Activated T-helper 17 cell treated with anti-CD3 and anti-CD28 coated beads, Interleukin-2, amount 50 U/mL, for 72 hours (primary cell): Measurements from ENCODE around the gene KRTAP10-1. TPM values are rescaled to one million over a fixed set of nuclear protein-coding genes. Genes with fewer than 3 reads are reported as not detected.
"Not testable (repeated sequence)": the region's sequence is repeated elsewhere in the genome, so short reads cannot be mapped to it uniquely, and the experiment has no call there.

Source experiments
- ATAC-seq: fragments of 150-1000 bp; cut with Tn5 transposase; replicated peaks from 2 replicates; pipeline ENCODE4 v1.10.0; 2021; ENCODE audit warnings: mild to moderate bottlenecking, moderate library complexity
- H3K27ac Mint-ChIP-seq: one replicate; pipeline ENCODE4 v1.8.0; 2022; ENCODE audit warnings: mixed read lengths
- H3K27me3 Mint-ChIP-seq: one replicate; pipeline ENCODE4 v1.8.0; 2022; ENCODE audit warnings: mixed read lengths
- H3K36me3 Mint-ChIP-seq: one replicate; pipeline ENCODE4 v1.8.0; 2022; ENCODE audit warnings: low read depth, mild to moderate bottlenecking, mixed read lengths
- H3K4me1 Mint-ChIP-seq: one replicate; pipeline ENCODE4 v1.8.0; 2022; ENCODE audit warnings: mixed read lengths
- H3K4me3 Mint-ChIP-seq: one replicate; pipeline ENCODE4 v1.8.0; 2022; ENCODE audit warnings: mild to moderate bottlenecking, mixed read lengths
- H3K9me3 Mint-ChIP-seq: one replicate; pipeline ENCODE4 v1.8.0; 2022; ENCODE audit warnings: mixed read lengths
- total RNA-seq, 2 donors: library from RNA; stranded (reverse); gene quantifications; one replicate each; pipeline ENCODE4 v1.2.3, GENCODE V29; 2022

The KRTAP10-1 gene
- total RNA-seq, 2 donors from 2014 or later, result not detected

DNA sequence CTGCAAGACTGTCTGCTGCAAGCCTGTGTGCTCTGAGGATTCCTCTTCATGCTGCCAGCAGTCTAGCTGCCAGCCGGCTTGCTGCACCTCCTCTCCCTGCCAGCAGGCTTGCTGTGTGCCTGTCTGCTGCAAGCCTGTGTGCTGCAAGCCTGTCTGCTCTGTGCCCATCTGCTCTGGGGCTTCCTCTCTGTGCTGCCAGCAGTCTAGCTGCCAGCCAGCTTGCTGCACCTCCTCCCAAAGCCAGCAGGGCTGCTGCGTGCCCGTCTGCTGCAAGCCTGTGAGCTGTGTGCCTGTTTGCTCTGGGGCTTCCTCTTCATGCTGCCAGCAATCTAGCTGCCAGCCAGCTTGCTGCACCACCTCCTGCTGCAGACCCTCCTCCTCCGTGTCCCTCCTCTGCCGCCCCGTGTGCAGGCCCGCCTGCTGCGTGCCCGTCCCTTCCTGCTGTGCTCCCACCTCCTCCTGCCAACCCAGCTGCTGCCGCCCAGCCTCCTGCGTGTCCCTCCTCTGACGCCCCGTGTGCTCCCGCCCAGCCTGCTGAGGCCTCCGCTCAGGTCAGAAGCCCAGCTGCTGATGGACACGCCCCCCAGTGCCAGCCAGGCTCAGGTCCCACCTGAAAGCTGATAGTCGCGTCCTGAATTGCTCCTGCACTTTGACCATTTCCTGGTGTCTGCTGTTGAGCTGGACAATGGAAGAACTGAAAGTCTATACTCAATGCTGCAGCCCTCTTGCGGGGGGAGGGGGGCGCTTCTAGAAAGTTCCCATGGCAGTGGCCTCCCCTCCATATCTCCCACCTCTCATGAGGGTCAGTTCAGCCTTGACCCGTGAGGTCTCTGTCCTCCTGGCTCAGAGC is 34.7 kb upstream of the KRTAP10-1 start:
- Mint-ChIP-seq H3K27me3 (peaks cover 3% of the 10 kb centered on the region), H3K4me3 (no peak overlapping the region), H3K27ac (peak overlapping the region; percentile 48), H3K36me3 (no peaks in the 10 kb centered on the region), H3K9me3 (peaks cover 7% of the 10 kb centered on the region), H3K4me1 (no peaks in the 10 kb centered on the region)
- no peak for ATAC-seq

- H3K27ac Mint-ChIP-seq, ATAC-seq, H3K36me3 Mint-ChIP-seq, H3K4me3 Mint-ChIP-seq, H3K4me1 Mint-ChIP-seq, H3K27me3 Mint-ChIP-seq, H3K9me3 Mint-ChIP-seq: not testable (repeated sequence)
These were observed 33.8 kb upstream of the KRTAP10-1 start, which contains the start of gene KRTAP10-4 for GRCh38 chr21:44573630-44574456. KRTAP10-4 (plus strand) TSS chr21:44573729; CDS start chr21:44573759, 30 bp downstream.

DNA sequence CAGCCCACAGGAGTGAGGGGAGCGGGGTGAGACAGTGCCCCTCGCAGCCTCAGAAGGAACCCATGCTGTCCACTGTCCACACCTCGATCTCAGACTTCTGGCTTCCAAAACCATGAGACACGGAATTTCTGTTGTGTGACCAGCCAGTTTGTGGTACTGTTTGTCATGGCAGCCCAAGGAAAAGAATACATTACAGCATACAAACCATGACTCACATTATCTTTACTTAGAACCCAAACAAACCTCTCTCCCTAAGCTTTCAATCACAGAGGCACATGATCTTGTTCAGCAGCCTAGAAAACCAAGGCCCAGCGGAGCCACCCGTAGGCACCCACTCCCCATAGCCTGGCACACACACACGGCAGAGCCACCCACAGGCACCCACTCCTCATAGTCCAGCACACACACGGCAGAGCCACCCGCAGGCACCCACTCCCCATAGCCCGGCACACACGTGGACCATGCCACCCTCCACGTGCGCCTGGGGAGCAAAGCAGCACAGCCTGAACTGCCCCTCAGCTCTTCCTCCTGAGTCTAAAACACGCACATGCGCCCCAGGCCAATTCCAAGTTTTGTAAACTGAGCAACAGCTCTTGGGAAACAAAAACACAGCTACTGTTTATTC is 33.1 kb upstream of the KRTAP10-1 start:
- H3K27ac Mint-ChIP-seq, result no peak overlapping the region
- H3K4me3 Mint-ChIP-seq, result no peak overlapping the region
- no peaks in the 10 kb centered on the region for H3K4me1 Mint-ChIP-seq
- ATAC-seq, result no peak
- H3K27me3 Mint-ChIP-seq, result peaks cover 3% of the 10 kb centered on the region
- peaks cover 7% of the 10 kb centered on the region for H3K9me3 Mint-ChIP-seq
- no peaks in the 10 kb centered on the region for H3K36me3 Mint-ChIP-seq

- Mint-ChIP-seq H3K27ac (no peak overlapping the region), H3K36me3 (no peaks in the 10 kb centered on the region)
- ATAC-seq, result no peak
These were observed 32.1 kb upstream of the KRTAP10-1 start for GRCh38 chr21:44571844-44572782.

DNA sequence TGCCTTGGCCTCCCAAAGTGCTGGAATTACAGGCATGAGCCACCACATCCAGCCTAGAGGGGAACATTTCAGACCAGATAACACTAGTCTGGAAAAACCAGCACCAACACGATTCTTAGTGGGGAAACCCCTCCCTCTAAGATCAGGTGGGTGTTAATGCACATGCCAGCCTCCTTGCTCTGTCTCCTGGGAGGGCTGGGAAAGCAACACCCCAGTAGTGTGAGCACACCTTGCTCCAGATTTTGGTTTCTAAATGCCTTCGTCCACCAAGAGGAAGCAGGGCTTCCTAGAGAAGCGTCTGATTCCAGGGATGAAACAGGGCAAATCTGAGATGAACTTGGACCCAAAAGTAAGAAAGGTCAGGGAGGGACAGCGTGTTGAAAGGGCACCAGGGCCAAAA is 31.3 kb upstream of the KRTAP10-1 start:
- Mint-ChIP-seq H3K9me3 (no peaks in the 10 kb centered on the region), H3K4me1 (no peaks in the 10 kb centered on the region), H3K4me3 (no peak overlapping the region), H3K27me3 (peaks cover 3% of the 10 kb centered on the region), H3K27ac (no peak overlapping the region), H3K36me3 (no peaks in the 10 kb centered on the region)
- ATAC-seq, result no peak

More at GRCh38 chr21:44571844-44572782, 32.1 kb upstream of the KRTAP10-1 start:
- Mint-ChIP-seq H3K27me3 (peaks cover 3% of the 10 kb centered on the region), H3K4me3 (no peak overlapping the region), H3K9me3 (peaks cover 4% of the 10 kb centered on the region), H3K4me1 (no peaks in the 10 kb centered on the region)

DNA sequence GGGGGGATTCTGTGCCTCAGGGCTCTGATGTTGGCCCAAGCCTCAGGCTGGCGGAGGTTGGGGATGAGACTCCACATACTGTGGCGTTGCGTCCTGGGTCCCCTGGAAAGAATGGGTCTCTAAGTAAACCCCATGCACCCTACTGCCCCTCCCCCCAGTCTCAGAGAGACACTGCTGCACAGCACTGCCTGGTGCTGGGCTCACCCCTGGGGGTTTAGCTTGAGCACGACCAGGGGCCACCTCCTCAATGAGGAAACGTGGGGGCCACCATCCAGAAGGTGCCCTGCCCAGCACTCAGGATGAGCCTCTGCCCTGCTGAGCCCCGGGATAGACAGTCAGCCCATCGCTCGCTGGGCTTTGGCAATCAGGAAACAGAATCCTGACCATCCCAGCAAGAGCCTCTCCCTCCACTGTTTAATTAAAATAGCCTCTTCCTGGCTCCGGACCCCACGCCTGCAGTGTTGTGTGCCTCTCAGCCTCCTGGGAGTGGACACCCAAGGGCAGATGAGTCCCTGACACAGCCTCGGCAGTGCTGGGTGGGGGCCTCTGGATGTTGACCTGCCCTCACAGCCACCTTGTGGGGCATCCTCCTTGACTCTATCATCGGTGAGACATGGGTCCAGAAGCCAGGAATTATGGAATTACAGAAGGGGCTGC is 30.0 kb upstream of the KRTAP10-1 start:
- H3K27me3 Mint-ChIP-seq, result peaks cover 3% of the 10 kb centered on the region
- no peaks in the 10 kb centered on the region for H3K9me3 Mint-ChIP-seq
- H3K4me1 Mint-ChIP-seq, result peaks cover 5% of the 10 kb centered on the region
- ATAC-seq, result no peak
- H3K36me3 Mint-ChIP-seq, result no peaks in the 10 kb centered on the region
- no peak overlapping the region for H3K4me3 Mint-ChIP-seq
- no peak overlapping the region for H3K27ac Mint-ChIP-seq

- no peak overlapping the region for H3K27ac Mint-ChIP-seq
- peak; percentile 18 for ATAC-seq
These were observed 28.9 kb upstream of the KRTAP10-1 start for GRCh38 chr21:44568667-44569556.

GRCh38 chr21:44568261-44568660 is 28.3 kb upstream of the KRTAP10-1 start:
- Mint-ChIP-seq H3K27me3 (peaks cover 2% of the 10 kb centered on the region), H3K36me3 (no peaks in the 10 kb centered on the region), H3K4me3 (no peak overlapping the region), H3K4me1 (peaks cover 11% of the 10 kb centered on the region), H3K9me3 (no peaks in the 10 kb centered on the region), H3K27ac (no peak overlapping the region)
- no peak for ATAC-seq

More at GRCh38 chr21:44568667-44569556, 28.9 kb upstream of the KRTAP10-1 start:
- Mint-ChIP-seq H3K36me3 (no peaks in the 10 kb centered on the region), H3K4me1 (peaks cover 11% of the 10 kb centered on the region), H3K9me3 (no peaks in the 10 kb centered on the region), H3K4me3 (no peak overlapping the region), H3K27me3 (peaks cover 3% of the 10 kb centered on the region)

DNA sequence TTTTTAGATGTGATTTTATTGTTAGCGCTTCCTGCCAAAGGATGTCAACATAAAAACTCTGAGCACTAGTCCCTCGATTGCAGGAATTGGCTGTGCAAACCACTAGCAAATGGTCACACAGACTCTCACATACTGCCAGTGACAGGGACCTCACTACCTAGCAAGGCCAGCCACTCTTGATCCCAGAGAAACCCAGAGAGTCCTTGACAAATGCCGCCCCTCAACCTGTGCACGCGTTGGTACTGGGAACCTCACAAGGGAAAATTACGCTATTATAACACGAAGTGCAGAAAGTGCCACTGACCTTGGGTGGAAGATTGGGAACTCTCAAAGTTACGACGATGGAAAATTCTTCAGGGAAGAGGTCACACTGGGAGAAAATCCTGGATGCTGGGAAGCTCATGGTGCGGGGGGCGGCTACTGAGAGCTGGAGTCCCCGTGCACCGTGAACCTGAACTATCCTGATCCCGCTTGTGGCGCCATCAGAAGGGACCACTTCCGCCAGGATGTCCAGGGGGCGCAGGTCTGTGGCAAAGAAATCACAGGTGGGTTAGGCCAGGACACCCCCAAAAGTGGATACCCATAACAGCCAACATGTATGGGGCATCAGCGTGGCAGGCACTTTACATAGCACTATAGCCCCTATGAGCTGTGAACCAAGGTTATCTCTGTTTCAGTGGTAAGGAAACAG is 27.6 kb upstream of the KRTAP10-1 start:
- Mint-ChIP-seq H3K27me3 (no peaks in the 10 kb centered on the region), H3K36me3 (no peaks in the 10 kb centered on the region), H3K4me3 (no peak overlapping the region), H3K27ac (no peak overlapping the region), H3K4me1 (peaks cover 11% of the 10 kb centered on the region), H3K9me3 (no peaks in the 10 kb centered on the region)
- no peak for ATAC-seq

DNA sequence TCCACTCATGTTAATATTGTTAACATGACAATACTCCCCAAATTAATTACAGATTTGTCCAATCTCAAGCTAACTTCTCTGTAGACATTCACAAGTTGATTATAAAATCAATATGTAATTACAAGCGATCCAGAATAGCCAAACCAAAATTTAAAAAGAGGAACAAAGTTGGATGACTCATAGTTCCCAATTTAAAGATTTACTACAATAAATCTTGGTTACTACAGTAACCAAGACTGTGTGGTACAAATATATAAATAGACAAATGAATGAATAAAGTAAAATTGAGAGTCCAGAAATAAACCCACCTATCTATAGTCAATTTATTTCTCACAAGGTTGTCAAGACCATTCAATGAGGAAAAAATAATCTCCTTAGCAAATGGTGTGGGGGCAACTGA is 26.4 kb upstream of the KRTAP10-1 start:
- no peak overlapping the region for H3K27ac Mint-ChIP-seq
- no peak overlapping the region for H3K4me3 Mint-ChIP-seq
- no peaks in the 10 kb centered on the region for H3K36me3 Mint-ChIP-seq
- ATAC-seq, result no peak
- peaks cover 11% of the 10 kb centered on the region for H3K4me1 Mint-ChIP-seq
- no peaks in the 10 kb centered on the region for H3K27me3 Mint-ChIP-seq
- no peaks in the 10 kb centered on the region for H3K9me3 Mint-ChIP-seq

DNA sequence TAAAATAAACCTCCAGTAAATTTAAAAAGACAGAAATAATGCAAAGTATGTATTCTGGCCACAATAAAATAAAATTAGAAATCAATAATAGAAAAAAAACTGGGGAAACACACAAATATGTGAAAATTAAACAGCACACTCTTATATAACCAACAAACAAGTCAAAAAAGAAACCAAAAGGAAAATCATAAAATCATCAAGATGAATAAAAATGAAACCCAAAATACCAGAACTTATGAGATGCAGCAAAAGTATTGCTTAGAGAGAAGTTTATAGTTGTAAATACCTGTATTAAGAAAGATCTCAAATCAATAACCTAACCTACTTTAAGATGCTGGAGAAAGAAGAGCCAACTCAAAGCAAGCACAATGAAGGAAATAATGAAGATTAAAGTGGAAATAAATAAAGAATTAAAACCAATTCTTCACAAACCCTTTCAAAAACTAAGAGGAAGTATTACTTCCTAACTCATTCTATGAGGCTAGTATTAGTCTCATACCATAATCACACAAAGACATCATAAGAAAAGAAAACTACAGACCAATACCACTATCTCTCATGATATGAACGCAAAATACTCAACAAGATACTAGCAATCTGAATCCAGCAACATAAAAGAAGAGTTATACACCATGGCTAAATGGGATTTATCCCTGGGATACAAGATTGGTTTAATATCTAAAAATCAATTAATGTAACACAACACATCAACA is 25.0 kb upstream of the KRTAP10-1 start:
- H3K4me3 Mint-ChIP-seq, result peak overlapping the region; percentile 33
- H3K4me1 Mint-ChIP-seq, result peaks cover 11% of the 10 kb centered on the region
- H3K27me3 Mint-ChIP-seq, result no peaks in the 10 kb centered on the region
- peaks cover 5% of the 10 kb centered on the region for H3K9me3 Mint-ChIP-seq
- peak overlapping the region; percentile 74 for H3K27ac Mint-ChIP-seq
- no peaks in the 10 kb centered on the region for H3K36me3 Mint-ChIP-seq
- ATAC-seq, result peak; percentile 61

- H3K27me3 Mint-ChIP-seq, result no peaks in the 10 kb centered on the region
- H3K9me3 Mint-ChIP-seq, result peaks cover 5% of the 10 kb centered on the region
- peak overlapping the region; percentile 74 for H3K27ac Mint-ChIP-seq
- no peak for ATAC-seq
- no peak overlapping the region for H3K4me3 Mint-ChIP-seq
- H3K4me1 Mint-ChIP-seq, result peaks cover 11% of the 10 kb centered on the region
- H3K36me3 Mint-ChIP-seq, result no peaks in the 10 kb centered on the region
These were observed 24.1 kb upstream of the KRTAP10-1 start for GRCh38 chr21:44564099-44564498.
